ENCODE results near the gene CACNA1C. TPM values are rescaled to one million over a fixed set of nuclear protein-coding genes. Genes with fewer than 3 reads are reported as not detected.
"Not testable (repeated sequence)": the region's sequence is repeated elsewhere in the genome, so short reads cannot be mapped to it uniquely, and the experiment has no call there.

CACNA1C gene
- total RNA-seq, 4 donors from 2014 or later = 1.4 to 3.7 (median 2.2) TPM

GRCh38 chr12:2490831-2491230, 438.0 kb downstream of the CACNA1C start:
- H3K36me3 ChIP-seq = no peaks in the 10 kb centered on the region
- H3K27ac ChIP-seq = no peak overlapping the region
- peaks cover 19% of the 10 kb centered on the region for H3K4me1 ChIP-seq
- H3K4me3 ChIP-seq = no peak overlapping the region
- TF ChIP-seq POLR2A (IDR thresholded peaks at IDR 0.05) = no peak
- no peak for TF ChIP-seq POLR2AphosphoS5 (IDR thresholded peaks at IDR 0.05)
- TF ChIP-seq EP300 (IDR thresholded peaks at IDR 0.05) = no peak
- no peak for TF ChIP-seq CTCF (IDR thresholded peaks at IDR 0.05)
- no peak for DNase-seq (ENCODE audit: low spot score in 2 of 2)
- 55% methylated on average over 3 of the region's 3 CpGs for WGBS
- no peaks in the 10 kb centered on the region for H3K27me3 ChIP-seq
- no peaks in the 10 kb centered on the region for H3K9me3 ChIP-seq

GRCh38 chr12:2491349-2491748, 438.6 kb downstream of the CACNA1C start:
- not testable (repeated sequence) for DNase-seq (ENCODE audit: low spot score in 2 of 2); H3K9me3 ChIP-seq; H3K36me3 ChIP-seq; H3K4me3 ChIP-seq; H3K27me3 ChIP-seq; H3K27ac ChIP-seq
- H3K4me1 ChIP-seq = peaks cover 22% of the 10 kb centered on the region
- 64% methylated on average over 2 of the region's 2 CpGs for WGBS

GRCh38 chr12:2492236-2492635, 439.4 kb downstream of the CACNA1C start:
- DNase-seq (ENCODE audit: low spot score in 2 of 2) = no peak
- Histone ChIP-seq H3K27ac (no peak overlapping the region), H3K27me3 (no peaks in the 10 kb centered on the region), H3K36me3 (no peaks in the 10 kb centered on the region), H3K4me3 (no peak overlapping the region), H3K4me1 (peaks cover 22% of the 10 kb centered on the region), H3K9me3 (no peaks in the 10 kb centered on the region)
- TF ChIP-seq EP300 (IDR thresholded peaks at IDR 0.05) (no peak), POLR2A (IDR thresholded peaks at IDR 0.05) (no peak), CTCF (IDR thresholded peaks at IDR 0.05) (no peak), POLR2AphosphoS5 (IDR thresholded peaks at IDR 0.05) (no peak)
- 62% methylated on average over 11 of the region's 11 CpGs for WGBS

- 97% methylated on average over 16 of the region's 16 CpGs for WGBS
- Histone ChIP-seq H3K27me3 (no peaks in the 10 kb centered on the region), H3K4me1 (peaks cover 22% of the 10 kb centered on the region), H3K9me3 (no peaks in the 10 kb centered on the region), H3K36me3 (no peaks in the 10 kb centered on the region), H3K4me3 (no peak overlapping the region), H3K27ac (no peak overlapping the region)
- no peak for DNase-seq (ENCODE audit: low spot score in 2 of 2)
- TF ChIP-seq POLR2A (IDR thresholded peaks at IDR 0.05) (no peak), EP300 (IDR thresholded peaks at IDR 0.05) (no peak), CTCF (IDR thresholded peaks at IDR 0.05) (no peak), POLR2AphosphoS5 (IDR thresholded peaks at IDR 0.05) (no peak)
These were observed 440.3 kb downstream of the CACNA1C start for GRCh38 chr12:2493086-2493485.

- H3K4me3 ChIP-seq = no peak overlapping the region
- no peaks in the 10 kb centered on the region for H3K36me3 ChIP-seq
- DNase-seq (ENCODE audit: low spot score in 2 of 2) = no peak
- H3K4me1 ChIP-seq = peaks cover 22% of the 10 kb centered on the region
- TF ChIP-seq POLR2AphosphoS5 (IDR thresholded peaks at IDR 0.05) = no peak
- no peak for TF ChIP-seq POLR2A (IDR thresholded peaks at IDR 0.05)
- TF ChIP-seq EP300 (IDR thresholded peaks at IDR 0.05) = no peak
- TF ChIP-seq CTCF (IDR thresholded peaks at IDR 0.05) = no peak
- H3K9me3 ChIP-seq = no peaks in the 10 kb centered on the region
- no peaks in the 10 kb centered on the region for H3K27me3 ChIP-seq
- peak overlapping the region; percentile 6 for H3K27ac ChIP-seq
- 38% methylated on average over 8 of the region's 8 CpGs for WGBS
These were observed 441.9 kb downstream of the CACNA1C start for GRCh38 chr12:2494486-2495192.

Data from suprapubic skin (tissue), 4 donors.